GM19193 (cell line): ENCODE measurements around the gene SPTSSA.

ENCODE experiments used
- POLR2A ChIP-seq: IDR thresholded peaks from 4 replicates; pipeline ENCODE4 v1.6.1; 2011; ENCODE audit not compliant: insufficient read depth, insufficient read length; ENCODE audit errors: extremely low read depth

The SPTSSA gene, protein sequence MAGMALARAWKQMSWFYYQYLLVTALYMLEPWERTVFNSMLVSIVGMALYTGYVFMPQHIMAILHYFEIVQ

DNA sequence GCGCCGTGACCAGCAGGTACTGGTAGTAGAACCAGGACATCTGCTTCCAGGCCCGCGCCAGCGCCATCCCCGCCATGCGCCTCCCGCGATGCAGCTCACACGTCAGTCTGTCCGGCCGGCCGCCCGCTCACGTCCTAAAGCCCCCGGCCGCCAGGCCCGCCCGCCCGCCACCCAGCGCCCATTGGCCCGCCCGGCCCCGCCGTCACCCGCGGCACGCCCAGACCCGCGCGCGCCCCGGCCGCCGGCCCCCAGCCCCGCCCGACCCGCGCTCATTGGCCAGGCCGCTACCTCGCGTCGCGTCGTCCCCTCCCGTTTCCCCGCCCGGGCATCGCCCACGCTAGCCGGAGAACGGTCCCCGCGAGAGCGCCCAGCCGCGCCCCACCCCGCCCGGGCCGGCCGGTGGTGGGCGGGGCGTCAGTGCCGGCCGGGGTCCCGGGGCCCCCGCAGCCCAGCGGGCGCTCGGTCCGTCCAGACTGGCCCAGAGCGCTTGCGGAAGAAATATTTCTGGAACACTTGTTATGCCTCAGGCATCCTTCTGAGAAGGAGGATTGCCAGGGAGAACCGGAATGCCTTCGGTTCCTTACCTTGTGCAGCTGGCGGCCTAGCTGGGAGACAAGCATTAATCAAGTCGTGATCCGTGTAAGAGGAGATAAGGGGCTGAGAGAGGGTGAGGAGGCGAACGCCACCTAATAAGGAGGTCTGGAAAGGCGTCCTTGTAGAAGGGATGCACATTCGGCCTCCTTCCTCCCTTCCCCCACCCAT is at the start of gene SPTSSA:
TSS of gene SPTSSA (minus strand) at position 109 of the 762 bp plus-strand sequence. CDS start at position 76, 33 bp downstream.
- TF ChIP-seq POLR2A: peak; percentile 96

- TF ChIP-seq POLR2A: no peak
Measured at GRCh38 chr14:34507884-34508283, 45.8 kb upstream of the SPTSSA start.

DNA sequence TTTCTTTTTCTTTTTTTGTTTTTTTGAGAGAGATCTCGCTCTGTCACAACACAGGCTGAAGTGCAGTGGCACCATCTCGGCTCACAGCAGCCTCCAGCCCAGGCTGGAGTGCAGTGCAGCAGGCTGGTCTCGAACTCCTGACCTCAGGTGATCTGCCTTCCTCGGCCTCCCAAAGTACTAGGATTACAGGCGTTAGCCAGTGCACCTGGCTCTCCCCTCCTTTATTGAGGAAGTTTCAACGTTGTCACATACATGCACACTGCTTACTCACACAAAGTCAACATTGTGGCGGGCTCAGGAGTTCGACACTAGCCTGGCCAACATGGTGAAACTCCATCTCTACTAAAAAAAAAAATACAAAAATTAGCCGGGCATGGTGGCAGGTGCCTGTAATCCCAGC is 45.4 kb upstream of the SPTSSA start:
- no peak for TF ChIP-seq POLR2A

GRCh38 chr14:34502545-34503225 is 40.6 kb upstream of the SPTSSA start:
- no peak for TF ChIP-seq POLR2A

GRCh38 chr14:34502001-34502400 is 40.0 kb upstream of the SPTSSA start:
- TF ChIP-seq POLR2A: no peak

GRCh38 chr14:34501004-34501580 is 39.1 kb upstream of the SPTSSA start:
- TF ChIP-seq POLR2A: no peak

DNA sequence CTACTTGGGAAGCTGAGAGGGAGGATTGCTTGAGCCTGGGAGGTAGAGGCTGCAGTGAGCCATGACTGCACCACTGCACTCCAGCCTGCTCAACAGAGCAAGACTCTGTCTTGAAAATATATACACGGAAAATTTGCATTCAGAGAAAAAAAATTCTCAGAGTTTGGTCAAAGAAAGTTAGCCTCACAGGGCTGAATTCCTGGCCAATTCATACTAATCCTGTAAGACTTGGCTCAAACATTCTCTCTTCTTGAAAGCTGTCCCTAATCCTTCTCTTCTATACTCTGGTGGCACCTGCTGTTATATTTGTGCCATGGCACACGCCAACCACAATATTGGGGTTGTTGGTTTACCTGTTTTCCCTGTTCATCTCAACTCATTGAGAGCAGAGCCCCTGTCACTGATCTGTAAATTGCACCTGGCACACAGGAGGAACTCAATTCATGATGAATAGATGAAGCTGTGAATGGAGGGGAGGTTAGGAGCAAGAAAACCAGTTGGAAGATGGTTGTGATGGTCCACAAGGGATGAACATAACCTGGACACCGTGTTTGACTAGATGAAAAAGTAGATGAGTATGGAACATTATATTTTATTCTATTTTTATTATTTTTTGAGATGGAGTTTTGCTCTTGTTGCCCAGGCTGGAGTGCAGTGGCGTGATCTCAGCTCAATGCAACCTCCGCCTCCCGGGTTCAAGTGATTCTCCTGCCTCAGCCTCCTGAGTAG is 36.8 kb upstream of the SPTSSA start:
- no peak for TF ChIP-seq POLR2A

DNA sequence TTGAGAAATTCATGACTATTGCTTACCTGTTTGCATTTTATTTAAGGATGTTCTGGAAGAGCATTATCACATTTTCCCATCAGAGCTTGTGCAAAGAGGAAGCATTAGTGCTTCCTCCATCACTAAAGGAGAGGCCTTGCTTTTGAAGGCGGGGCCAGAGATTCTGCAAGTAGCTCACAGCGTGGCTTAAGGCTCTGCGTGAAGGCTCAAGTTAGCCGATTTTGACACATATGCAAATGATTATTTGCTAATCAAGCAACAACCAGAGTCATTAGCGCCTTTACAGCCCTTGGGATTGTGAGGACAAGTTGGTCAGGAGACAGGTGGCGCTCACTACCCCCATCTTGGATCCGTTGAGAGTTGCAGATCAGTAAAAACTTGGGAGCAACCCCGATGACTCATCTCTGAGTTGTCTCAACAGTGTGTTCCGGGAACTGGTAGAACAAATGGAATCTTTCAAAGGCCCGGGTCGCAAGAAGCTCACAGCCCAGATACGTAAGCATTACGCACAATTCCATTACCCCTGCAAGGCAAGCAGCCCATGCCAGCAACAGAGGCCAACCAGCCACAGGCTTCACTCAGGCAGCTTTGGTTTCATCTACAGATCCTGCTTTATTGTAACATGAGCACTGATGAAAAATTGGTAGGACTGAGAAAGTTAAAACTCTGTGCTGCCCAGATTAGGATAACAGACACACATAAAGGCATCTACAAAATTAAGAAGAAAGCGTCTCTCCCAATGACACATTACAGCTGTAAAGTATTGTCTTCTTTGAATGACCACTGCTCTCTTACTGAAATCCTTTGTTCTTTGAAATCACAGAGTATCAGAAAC is 34.9 kb upstream of the SPTSSA start:
- no peak for TF ChIP-seq POLR2A

GRCh38 chr14:34496007-34496678 is 34.1 kb upstream of the SPTSSA start:
- TF ChIP-seq POLR2A: no peak

DNA sequence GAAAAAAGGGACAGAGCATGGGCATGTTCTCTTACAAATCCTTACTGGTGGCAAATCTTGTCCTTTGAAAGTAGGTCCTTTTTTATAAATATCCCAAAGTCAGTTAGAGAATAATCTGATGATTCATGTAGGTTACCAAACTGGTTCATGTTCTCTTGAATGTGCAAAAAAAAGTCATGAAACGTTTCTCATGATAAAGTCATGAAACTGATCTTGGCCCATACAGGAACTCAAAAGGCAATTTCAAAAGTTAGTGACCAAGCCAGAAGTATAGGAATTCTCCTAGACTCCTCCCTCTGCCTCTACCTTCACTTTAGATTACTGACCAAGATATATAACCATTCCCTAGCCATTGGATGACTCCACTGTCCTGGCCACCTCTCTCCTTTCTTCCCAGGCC is 27.3 kb upstream of the SPTSSA start:
- no peak for TF ChIP-seq POLR2A

- no peak for TF ChIP-seq POLR2A
Measured at GRCh38 chr14:34488528-34488927, 26.5 kb upstream of the SPTSSA start.

- TF ChIP-seq POLR2A: no peak
Measured at GRCh38 chr14:34484726-34485125, 22.7 kb upstream of the SPTSSA start.

DNA sequence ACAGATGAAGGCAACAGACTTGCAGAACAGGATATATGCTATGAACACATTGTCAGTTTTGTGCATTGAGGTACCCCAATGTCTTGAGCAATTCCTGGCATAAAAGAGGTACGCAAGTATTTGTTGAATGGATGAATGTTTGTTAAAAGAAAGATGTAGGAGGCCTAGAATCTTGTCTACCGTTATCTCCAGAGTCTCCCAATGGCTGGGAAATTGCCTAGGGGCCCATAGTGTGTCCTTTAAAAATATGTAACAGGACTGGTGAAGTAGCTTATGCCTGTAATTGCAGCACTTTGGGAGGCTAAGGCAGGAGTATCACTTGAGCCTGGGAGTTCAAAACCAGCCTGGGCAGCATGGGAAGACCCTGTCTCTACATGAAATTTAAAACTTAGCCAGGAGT is 20.4 kb upstream of the SPTSSA start:
- TF ChIP-seq POLR2A: no peak

- no peak for TF ChIP-seq POLR2A
Measured at GRCh38 chr14:34479694-34480093, 17.7 kb upstream of the SPTSSA start.
